Effector memory CD4-positive, alpha-beta T cell (primary cell): ENCODE data around the gene C20orf202.

Experiments used
- DNase-seq, 3 donors: peaks; one replicate each; pipeline ENCODE4 v3.0.0-alpha.2; 2020
- H3K27ac ChIP-seq: 2 replicates; pipeline ENCODE4 v1.7.0; 2013; ENCODE audit warnings: mild to moderate bottlenecking, low read length, moderate library complexity; ENCODE audit not compliant: insufficient read depth, poor library complexity, severe bottlenecking
- H3K27me3 ChIP-seq: replicated peaks from 2 replicates; pipeline ENCODE4 v1.7.0; 2013; ENCODE audit warnings: mild to moderate bottlenecking, low read length; ENCODE audit not compliant: insufficient read depth, control insufficient read depth, poor library complexity, severe bottlenecking
- H3K36me3 ChIP-seq: 2 replicates; pipeline ENCODE4 v1.7.0; 2013; ENCODE audit warnings: mild to moderate bottlenecking, low read length, moderate library complexity; ENCODE audit not compliant: control insufficient read depth, insufficient read depth
- H3K4me1 ChIP-seq: 2 replicates; pipeline ENCODE4 v1.7.0; 2013; ENCODE audit warnings: low read length, mild to moderate bottlenecking; ENCODE audit not compliant: control insufficient read depth, insufficient read depth, poor library complexity, severe bottlenecking
- H3K4me3 ChIP-seq: 2 replicates; pipeline ENCODE4 v1.7.0; 2013; ENCODE audit warnings: low read length, low read depth, mild to moderate bottlenecking; ENCODE audit not compliant: insufficient read depth, poor library complexity, severe bottlenecking
- H3K9me3 ChIP-seq: 2 replicates; pipeline ENCODE4 v1.7.0; 2013; ENCODE audit warnings: mild to moderate bottlenecking, low read length, moderate library complexity; ENCODE audit not compliant: control insufficient read depth

The C20orf202 gene

GRCh38 chr20:1165941-1166340 lies 37.3 kb upstream of the C20orf202 start:
- Histone ChIP-seq H3K4me3 (no peak overlapping the region), H3K36me3 (peaks cover 84% of the 10 kb centered on the region), H3K27ac (no peak overlapping the region), H3K4me1 (no peaks in the 10 kb centered on the region), H3K27me3 (no peaks in the 10 kb centered on the region), H3K9me3 (no peaks in the 10 kb centered on the region)
- DNase-seq = no peak

GRCh38 chr20:1166948-1167720 lies 36.1 kb upstream of the C20orf202 start:
- no peak for DNase-seq
- Histone ChIP-seq H3K27me3 (no peaks in the 10 kb centered on the region), H3K4me1 (no peaks in the 10 kb centered on the region), H3K4me3 (no peak overlapping the region), H3K36me3 (peaks cover 77% of the 10 kb centered on the region), H3K9me3 (no peaks in the 10 kb centered on the region), H3K27ac (no peak overlapping the region)

- Histone ChIP-seq H3K36me3 (peaks cover 63% of the 10 kb centered on the region), H3K27ac (no peak overlapping the region), H3K4me1 (no peaks in the 10 kb centered on the region), H3K27me3 (no peaks in the 10 kb centered on the region), H3K4me3 (no peak overlapping the region), H3K9me3 (no peaks in the 10 kb centered on the region)
- DNase-seq = no peak
Measured at GRCh38 chr20:1169224-1169623, 34.0 kb upstream of the C20orf202 start.

GRCh38 chr20:1171461-1172093 lies 31.7 kb upstream of the C20orf202 start:
- H3K27ac ChIP-seq = no peak overlapping the region
- H3K36me3 ChIP-seq = peaks cover 47% of the 10 kb centered on the region
- DNase-seq = no peak

GRCh38 chr20:1173698-1174097 lies 29.6 kb upstream of the C20orf202 start:
- Histone ChIP-seq H3K27me3 (no peaks in the 10 kb centered on the region), H3K9me3 (no peaks in the 10 kb centered on the region), H3K4me1 (no peaks in the 10 kb centered on the region), H3K4me3 (no peak overlapping the region), H3K36me3 (peaks cover 30% of the 10 kb centered on the region), H3K27ac (no peak overlapping the region)
- DNase-seq = no peak

More at GRCh38 chr20:1171461-1172093, 31.7 kb upstream of the C20orf202 start:
- Histone ChIP-seq H3K4me1 (no peaks in the 10 kb centered on the region), H3K27me3 (no peaks in the 10 kb centered on the region), H3K4me3 (no peak overlapping the region), H3K9me3 (no peaks in the 10 kb centered on the region)

GRCh38 chr20:1174787-1175186 lies 28.5 kb upstream of the C20orf202 start:
- H3K4me1 ChIP-seq = no peaks in the 10 kb centered on the region
- H3K9me3 ChIP-seq = no peaks in the 10 kb centered on the region
- H3K36me3 ChIP-seq = peaks cover 21% of the 10 kb centered on the region
- no peak overlapping the region for H3K27ac ChIP-seq
- no peak overlapping the region for H3K4me3 ChIP-seq
- H3K27me3 ChIP-seq = no peaks in the 10 kb centered on the region
- no peak for DNase-seq

GRCh38 chr20:1177680-1178079 lies 25.6 kb upstream of the C20orf202 start:
- DNase-seq = no peak
- no peak overlapping the region for H3K27ac ChIP-seq
- no peaks in the 10 kb centered on the region for H3K27me3 ChIP-seq
- no peaks in the 10 kb centered on the region for H3K9me3 ChIP-seq
- no peaks in the 10 kb centered on the region for H3K4me1 ChIP-seq
- H3K36me3 ChIP-seq = peaks cover 8% of the 10 kb centered on the region
- H3K4me3 ChIP-seq = no peak overlapping the region

GRCh38 chr20:1178103-1178502 lies 25.2 kb upstream of the C20orf202 start:
- H3K27me3 ChIP-seq = no peaks in the 10 kb centered on the region
- no peak for DNase-seq
- peaks cover 8% of the 10 kb centered on the region for H3K36me3 ChIP-seq
- H3K27ac ChIP-seq = no peak overlapping the region
- H3K4me3 ChIP-seq = no peak overlapping the region
- no peaks in the 10 kb centered on the region for H3K4me1 ChIP-seq
- H3K9me3 ChIP-seq = no peaks in the 10 kb centered on the region

- Histone ChIP-seq H3K9me3 (no peaks in the 10 kb centered on the region), H3K36me3 (peaks cover 8% of the 10 kb centered on the region), H3K27me3 (no peaks in the 10 kb centered on the region), H3K4me3 (no peak overlapping the region), H3K4me1 (no peaks in the 10 kb centered on the region), H3K27ac (no peak overlapping the region)
- no peak for DNase-seq
Measured at GRCh38 chr20:1178623-1179022, 24.6 kb upstream of the C20orf202 start.

- no peak for DNase-seq
- peaks cover 3% of the 10 kb centered on the region for H3K27me3 ChIP-seq
- no peaks in the 10 kb centered on the region for H3K9me3 ChIP-seq
- no peak overlapping the region for H3K4me3 ChIP-seq
- H3K4me1 ChIP-seq = peaks cover 3% of the 10 kb centered on the region
- H3K27ac ChIP-seq = no peak overlapping the region
- peaks cover under 1% of the 10 kb centered on the region for H3K36me3 ChIP-seq
Measured at GRCh38 chr20:1180949-1181348, 22.3 kb upstream of the C20orf202 start.
